ENCODE measurements around the gene MKS1.

The MKS1 gene

GRCh38 chr17:58228679-58229078, 9.6 kb upstream of the MKS1 start:
- DNase-seq (ENCODE audit: low read depth): no peak
- no peak overlapping the region for H3K4me3 ChIP-seq (ENCODE audit: low read depth, low read length)
- no peak for TF ChIP-seq CTCF (IDR thresholded peaks at IDR 0.05; ENCODE audit: insufficient read depth, low read depth, low read length, missing control alignments)

GRCh38 chr17:58227733-58228132, 8.7 kb upstream of the MKS1 start:
- no peak overlapping the region for H3K4me3 ChIP-seq (ENCODE audit: low read depth, low read length)
- no peak for DNase-seq (ENCODE audit: low read depth)
- TF ChIP-seq CTCF (IDR thresholded peaks at IDR 0.05; ENCODE audit: insufficient read depth, low read depth, low read length, missing control alignments): no peak

GRCh38 chr17:58224315-58224714, 5.3 kb upstream of the MKS1 start:
- no peak overlapping the region for H3K4me3 ChIP-seq (ENCODE audit: low read depth, low read length)
- no peak for DNase-seq (ENCODE audit: low read depth)

GRCh38 chr17:58219789-58220183, 731 bp upstream of the MKS1 start:
- no peak for TF ChIP-seq CTCF (IDR thresholded peaks at IDR 0.05; ENCODE audit: insufficient read depth, low read depth, low read length, missing control alignments)

More at GRCh38 chr17:58224315-58224714, 5.3 kb upstream of the MKS1 start:
- TF ChIP-seq CTCF (IDR thresholded peaks at IDR 0.05; ENCODE audit: insufficient read depth, low read depth, low read length, missing control alignments): no peak

GRCh38 chr17:58217766-58218165, 1.3 kb downstream of the MKS1 start:
- peak; percentile 42 for DNase-seq (ENCODE audit: low read depth)
- TF ChIP-seq CTCF (IDR thresholded peaks at IDR 0.05; ENCODE audit: insufficient read depth, low read depth, low read length, missing control alignments): no peak
- no peak overlapping the region for H3K4me3 ChIP-seq (ENCODE audit: low read depth, low read length)

More at GRCh38 chr17:58219789-58220183, 731 bp upstream of the MKS1 start:
- peak overlapping the region; percentile 60 for H3K4me3 ChIP-seq (ENCODE audit: low read depth, low read length)
- DNase-seq (ENCODE audit: low read depth): no peak

GRCh38 chr17:58215685-58216084, 3.4 kb downstream of the MKS1 start:
- DNase-seq (ENCODE audit: low read depth): no peak
- no peak overlapping the region for H3K4me3 ChIP-seq (ENCODE audit: low read depth, low read length)
- TF ChIP-seq CTCF (IDR thresholded peaks at IDR 0.05; ENCODE audit: insufficient read depth, low read depth, low read length, missing control alignments): no peak

GRCh38 chr17:58210922-58211321, 8.1 kb downstream of the MKS1 start:
- DNase-seq (ENCODE audit: low read depth): no peak
- no peak overlapping the region for H3K4me3 ChIP-seq (ENCODE audit: low read depth, low read length)
- TF ChIP-seq CTCF (IDR thresholded peaks at IDR 0.05; ENCODE audit: insufficient read depth, low read depth, low read length, missing control alignments): peak; percentile 20
